GDM1 (cell line): Measurements from ENCODE around the gene G2E3.
"Not testable (repeated sequence)": the region's sequence is repeated elsewhere in the genome, so short reads cannot be mapped to it uniquely, and the experiment has no call there.

Experiments
- DNase-seq: peaks from one replicate; lab custom pipeline; 2025; lab: John Stamatoyannopoulos, UW

G2E3 gene, protein sequence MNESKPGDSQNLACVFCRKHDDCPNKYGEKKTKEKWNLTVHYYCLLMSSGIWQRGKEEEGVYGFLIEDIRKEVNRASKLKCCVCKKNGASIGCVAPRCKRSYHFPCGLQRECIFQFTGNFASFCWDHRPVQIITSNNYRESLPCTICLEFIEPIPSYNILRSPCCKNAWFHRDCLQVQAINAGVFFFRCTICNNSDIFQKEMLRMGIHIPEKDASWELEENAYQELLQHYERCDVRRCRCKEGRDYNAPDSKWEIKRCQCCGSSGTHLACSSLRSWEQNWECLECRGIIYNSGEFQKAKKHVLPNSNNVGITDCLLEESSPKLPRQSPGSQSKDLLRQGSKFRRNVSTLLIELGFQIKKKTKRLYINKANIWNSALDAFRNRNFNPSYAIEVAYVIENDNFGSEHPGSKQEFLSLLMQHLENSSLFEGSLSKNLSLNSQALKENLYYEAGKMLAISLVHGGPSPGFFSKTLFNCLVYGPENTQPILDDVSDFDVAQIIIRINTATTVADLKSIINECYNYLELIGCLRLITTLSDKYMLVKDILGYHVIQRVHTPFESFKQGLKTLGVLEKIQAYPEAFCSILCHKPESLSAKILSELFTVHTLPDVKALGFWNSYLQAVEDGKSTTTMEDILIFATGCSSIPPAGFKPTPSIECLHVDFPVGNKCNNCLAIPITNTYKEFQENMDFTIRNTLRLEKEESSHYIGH

DNA sequence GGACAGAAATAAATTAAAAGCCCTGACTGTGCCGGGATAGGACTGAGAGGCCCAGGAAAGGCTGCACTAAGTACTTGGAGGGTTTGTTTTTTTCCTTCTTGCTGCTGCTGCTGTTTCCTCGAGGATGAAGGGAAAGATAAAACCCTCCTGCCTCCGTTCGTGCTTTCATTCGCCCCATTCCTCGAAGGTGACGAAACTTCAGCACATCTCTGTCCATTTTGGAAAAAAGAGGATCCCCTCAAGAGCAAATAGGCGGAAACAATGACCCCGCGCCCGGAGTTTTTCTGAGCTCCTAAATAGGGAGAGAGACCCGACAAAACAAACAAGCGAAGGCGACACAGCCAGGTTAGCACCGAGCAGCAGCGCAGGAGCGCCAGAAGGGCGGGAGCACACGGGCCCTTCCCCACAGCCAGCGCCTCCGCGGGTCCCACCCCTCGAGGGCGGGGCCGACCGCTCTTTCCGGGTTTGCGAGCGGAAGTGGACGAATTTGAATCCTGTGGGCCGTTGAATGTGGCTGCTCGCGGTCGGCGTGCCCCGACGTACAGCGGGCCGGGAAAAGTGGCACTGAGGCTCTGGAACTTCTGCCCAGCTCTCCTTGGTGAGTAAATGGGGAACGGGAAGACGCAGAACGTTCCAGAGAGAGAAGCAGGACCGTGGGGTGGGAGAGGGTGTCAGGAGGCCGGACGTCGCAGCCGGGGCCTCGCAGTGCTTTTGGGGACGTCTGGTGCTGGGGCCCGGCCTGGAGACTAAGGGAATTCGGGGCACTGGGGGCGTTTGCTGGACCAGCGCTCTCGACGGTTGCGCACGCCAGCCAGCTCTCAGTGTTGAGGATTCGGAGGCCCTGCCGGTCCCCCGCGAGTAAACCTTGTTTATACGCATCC is at the start of gene G2E3:
TSS of gene G2E3 (plus strand) at position 484 of the 881 bp plus-strand sequence. CDS start 21,922 bp downstream, outside the sequence.
- DNase-seq = peak; percentile 33

DNA sequence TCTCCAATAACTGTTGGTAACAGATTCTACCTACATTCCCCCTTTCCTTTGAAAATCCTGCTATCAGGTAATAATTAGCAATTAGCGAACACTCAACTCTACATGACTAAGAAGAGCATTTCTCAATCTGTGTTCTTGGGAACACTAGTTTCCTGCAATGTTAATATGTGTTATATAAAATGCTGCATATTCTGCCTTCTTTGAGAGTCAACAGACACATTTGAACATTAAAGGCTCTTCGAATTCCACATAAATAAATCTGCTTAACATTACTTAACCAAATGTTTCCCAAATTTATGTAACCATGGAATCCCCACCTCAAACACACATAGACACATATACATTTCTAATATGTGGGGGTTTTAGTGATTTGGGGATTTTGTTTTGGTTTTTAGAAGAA is 41.2 kb upstream of the G2E3 start:
- DNase-seq = no peak

DNA sequence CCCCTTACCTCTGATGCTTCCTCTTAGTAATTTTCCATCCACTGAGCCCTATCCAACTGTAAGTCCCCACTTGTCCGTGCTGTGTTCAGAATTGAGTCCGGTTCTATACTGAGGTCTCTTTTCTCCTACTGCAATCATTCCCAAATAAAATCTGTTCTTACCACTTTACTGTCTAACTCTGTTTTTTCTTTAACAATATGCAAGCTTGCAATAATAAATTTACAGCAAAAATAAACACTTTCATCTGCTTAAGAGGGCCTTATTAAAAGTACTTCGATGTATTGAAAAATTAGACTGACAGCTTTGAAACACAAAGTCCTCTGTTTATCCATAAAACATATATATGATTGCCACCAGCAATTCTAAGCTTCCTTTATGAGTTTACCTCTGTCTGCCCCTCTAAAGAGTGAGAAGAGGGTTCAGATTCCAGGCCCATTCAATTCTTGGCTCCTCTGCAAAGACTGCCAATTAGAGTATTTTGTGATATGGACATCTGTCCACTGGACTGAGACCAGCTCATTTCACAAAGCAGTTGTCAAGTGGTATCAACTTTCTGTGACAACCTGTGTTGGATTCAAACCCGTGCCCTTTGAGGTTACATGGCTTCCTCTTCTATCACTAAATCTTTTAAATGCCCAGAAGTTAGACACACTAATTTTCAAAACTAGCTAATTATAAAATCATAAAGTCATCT is 39.9 kb upstream of the G2E3 start:
- DNase-seq = no peak

DNA sequence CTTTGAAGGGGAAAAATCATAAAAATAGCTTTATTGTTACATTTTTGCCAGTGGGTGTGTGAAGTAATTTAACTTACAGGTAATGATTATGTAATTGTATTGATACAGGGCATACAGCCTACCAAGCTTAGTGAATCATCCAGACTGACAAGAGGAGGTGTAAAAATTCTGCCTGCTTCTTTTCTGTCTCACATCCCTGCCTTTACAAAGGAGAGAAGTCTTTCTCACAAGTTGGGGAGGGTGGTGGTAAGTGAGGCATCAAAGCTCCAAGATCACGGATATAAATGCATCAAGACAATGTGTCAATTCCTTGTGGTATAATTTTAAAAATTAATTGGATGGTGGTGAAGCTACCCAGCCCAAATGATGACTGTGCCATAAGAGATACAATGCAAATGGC is 39.0 kb upstream of the G2E3 start:
- DNase-seq = no peak

DNA sequence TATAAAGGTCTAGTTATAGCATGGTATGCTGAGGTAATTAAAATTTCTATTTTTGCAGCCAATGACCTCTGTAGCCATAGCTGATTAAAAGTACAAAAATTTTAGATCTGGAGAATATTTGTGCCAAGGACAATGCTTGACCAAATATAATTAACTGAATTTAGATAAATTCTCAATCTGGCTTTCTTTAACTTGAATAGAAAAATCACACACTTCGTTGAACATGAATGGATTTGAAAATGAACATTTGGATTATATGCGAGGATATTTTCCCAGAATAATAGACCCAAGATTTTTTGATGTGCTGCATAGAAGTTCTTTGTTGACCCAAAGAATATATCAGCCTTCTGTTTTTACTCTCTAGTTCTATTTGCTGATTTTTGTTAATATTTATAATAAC is 38.4 kb upstream of the G2E3 start:
- DNase-seq = no peak

DNA sequence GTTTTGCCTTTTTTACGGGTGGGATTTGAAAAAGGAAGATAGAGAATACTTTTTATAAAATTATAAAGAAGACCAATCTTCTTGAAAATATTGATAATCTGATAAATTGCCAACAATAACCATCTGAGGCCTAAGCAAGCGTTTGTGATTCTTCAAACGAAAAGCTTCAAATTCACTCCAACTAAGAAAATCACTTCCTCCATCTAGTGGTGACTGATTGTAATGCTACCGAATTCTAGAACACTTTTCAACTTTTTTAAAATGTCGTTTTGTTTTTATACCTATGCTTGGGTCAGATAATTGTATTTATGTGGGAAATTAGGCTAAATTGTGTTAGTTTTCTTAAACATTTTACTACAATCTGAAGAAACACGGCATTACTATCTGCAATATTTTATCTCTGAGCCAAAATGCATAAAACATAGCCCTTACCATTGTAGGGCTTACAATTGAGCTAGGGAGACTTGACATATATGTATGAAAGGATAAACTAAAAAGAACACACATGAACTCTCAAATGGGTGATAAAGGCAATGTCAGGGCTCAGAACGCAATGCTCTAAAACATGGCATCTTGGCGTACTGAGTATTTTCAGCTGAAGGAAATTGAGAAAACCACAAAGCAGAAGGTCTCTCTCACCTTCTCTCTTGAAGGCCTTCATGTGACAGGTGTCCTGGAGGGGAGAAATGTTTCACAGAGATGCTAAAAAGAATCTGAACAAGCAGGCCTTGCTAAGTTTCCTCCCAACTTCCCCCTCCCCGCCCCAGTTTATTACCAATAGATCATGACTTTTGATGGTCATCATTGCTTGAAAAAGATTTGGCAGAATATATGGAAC is 36.8 kb upstream of the G2E3 start:
- no peak for DNase-seq

DNA sequence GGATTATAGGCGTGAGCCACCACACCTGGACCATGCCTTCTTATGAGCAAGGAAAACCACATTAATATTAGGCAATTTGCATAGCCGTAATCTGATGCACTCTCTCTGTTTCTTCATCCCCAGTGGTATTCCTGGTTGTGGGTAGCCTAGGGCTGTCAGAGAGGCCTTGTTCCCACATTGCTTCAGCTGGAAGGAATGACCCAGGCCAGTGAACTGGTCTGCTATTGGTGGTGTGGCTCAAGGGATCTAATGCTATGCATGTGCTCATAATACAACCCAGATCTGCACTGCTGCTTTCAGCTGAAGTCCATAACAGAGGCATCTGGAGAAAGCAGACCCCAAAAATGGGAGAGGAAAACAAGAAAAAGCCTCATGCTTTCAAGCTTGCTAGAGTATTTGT is 33.1 kb upstream of the G2E3 start:
- DNase-seq = no peak

DNA sequence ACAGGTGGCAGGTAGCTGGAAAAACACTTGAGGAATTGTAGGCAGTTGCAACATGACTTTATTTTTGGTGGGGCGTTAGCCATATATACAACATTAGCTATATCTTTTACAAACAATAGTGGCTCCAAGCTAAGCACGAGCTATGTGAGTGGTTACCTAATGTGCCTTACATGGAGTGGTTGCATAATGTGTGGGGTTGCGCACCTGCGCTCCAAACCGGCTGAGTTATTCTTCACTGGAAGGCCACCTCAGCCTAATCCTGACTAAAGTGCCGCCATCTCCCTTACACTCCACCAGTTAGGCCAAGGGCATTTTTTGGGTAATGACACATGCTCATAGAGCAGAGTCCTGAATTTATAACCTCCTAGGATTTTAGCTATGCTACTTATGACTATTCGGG is 31.8 kb upstream of the G2E3 start:
- DNase-seq = no peak

DNA sequence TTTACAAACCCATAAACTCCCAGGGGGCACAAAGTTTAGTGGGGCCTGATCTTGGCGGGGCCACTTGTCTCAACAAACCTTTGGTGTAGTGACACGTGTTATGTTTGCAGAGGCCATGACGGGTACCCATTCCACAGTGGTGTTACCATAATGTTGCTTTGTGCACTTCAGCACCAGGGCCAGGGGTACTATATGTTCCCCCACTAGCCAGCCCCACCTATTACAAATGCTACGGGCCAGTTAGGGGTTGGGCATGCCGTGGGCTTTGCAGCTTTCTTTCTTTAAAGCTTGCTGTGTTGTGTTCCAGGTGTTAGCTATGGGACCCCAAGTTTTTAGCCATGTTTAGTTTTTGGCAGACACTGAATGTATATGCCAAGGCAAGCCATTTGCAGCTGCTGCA is 30.8 kb upstream of the G2E3 start:
- DNase-seq = no peak

DNA sequence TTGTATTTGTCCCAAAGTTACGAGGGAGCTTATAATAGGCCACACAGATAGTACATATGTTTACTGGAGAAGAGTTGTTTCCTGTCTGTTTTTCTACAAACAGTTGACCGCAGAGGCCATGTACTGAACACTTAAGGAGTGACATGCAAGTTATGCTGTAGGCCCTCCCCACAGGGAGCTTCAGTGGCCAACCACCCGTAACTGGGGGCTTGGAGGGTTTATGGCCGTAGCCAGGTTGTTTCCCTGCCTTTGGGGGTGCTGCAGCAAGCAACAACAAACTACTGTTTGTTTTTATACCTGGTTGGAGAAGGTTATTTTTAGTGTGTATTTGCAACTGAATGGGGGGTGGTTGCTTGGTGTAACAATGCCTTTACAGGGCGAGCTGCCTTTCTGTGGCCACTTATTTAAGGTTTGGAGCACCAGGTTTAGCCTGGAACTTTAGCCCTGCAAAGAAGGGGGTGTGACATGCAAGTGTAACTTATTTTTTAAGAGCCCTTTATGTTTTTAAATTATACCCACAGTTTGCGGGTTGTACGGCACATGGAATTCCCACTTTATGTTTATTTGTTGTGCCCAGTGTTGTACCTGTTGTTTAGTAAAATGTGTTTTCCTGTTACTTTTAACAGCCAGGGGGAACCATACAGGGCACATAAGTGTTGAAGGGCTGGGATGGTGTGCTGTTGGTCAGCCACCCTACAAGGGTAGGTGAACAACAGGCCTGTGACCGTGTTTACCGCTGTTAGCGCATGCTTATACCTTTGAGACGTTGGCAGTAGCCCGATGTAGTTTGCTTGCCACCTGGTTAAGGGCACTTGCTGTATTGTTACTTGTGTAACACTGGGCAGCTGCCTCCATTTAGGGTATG is 29.9 kb upstream of the G2E3 start:
- no peak for DNase-seq

DNA sequence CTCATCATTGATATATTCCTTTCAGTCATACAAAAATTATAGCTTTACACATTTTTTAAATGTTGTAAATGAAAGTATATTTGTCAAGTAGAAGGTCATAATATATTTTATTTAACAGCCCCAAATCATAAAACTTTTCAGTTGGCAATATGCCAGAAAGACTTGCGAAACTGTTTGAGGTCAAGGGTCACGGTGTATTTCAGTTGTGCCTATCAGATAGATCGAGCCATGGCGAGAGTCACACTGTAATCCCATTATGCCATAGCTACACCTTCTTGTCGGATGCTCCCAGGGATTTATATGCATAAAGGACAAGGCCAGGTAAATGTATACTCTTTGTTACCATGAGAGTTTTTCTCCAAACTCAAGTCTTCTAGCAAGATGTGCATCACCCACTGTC is 26.7 kb upstream of the G2E3 start:
- no peak for DNase-seq

DNA sequence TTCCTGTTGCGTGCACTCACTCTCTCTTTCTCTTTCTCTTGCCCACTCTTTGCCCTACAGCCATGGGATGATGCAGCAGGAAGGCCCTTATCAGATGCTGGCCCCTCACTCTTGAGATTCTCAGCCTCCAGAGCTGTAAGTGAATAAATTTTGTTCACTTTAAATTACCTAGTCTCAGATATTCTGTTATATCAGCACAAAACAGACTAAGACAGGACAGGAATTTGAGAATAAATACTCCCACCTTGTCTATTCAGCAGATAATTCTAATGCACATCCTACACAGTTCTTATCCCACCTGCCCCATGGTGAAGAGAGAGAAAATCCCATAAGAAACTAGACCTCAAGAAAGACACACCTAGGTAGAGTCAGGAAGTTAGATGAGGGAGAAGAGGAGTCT is 25.8 kb upstream of the G2E3 start:
- no peak for DNase-seq

DNA sequence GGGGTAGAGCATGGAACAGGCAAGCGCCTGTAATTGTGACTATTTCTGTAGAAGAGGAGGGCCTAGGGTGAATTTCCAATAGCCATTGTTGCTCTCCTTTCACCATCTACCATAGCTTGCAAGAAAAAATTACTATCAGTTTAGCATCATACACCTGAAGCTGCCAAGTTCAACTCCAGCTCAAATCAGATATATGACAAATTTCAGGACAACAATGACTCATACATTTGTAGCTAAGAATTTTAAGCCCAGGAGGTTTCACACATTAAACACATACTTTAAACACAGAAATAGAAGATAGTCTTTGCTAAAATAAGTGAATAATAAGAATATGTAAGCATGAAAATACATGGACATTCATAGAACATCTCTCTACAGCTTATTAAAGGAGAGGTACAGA is 17.6 kb upstream of the G2E3 start:
- DNase-seq = no peak

DNA sequence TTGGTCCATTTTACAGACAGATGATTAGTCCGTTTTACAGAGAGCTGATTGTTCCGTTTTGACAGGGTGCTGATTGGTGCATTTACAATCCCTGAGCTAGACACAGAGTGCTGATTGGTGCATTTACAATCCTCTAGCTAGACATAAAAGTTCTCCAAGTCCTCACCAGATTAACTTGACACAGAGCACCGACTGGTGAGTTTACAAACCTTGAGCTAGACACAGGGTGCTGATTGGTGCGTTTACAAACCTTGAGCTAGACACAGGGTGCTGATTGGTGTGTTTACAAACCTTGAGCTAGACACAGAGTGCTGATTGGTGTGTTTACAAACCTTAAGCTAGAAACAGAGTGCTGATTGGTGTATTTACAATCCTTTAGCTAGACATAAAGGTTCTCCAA is 12.2 kb upstream of the G2E3 start:
- DNase-seq = not testable (repeated sequence)

DNA sequence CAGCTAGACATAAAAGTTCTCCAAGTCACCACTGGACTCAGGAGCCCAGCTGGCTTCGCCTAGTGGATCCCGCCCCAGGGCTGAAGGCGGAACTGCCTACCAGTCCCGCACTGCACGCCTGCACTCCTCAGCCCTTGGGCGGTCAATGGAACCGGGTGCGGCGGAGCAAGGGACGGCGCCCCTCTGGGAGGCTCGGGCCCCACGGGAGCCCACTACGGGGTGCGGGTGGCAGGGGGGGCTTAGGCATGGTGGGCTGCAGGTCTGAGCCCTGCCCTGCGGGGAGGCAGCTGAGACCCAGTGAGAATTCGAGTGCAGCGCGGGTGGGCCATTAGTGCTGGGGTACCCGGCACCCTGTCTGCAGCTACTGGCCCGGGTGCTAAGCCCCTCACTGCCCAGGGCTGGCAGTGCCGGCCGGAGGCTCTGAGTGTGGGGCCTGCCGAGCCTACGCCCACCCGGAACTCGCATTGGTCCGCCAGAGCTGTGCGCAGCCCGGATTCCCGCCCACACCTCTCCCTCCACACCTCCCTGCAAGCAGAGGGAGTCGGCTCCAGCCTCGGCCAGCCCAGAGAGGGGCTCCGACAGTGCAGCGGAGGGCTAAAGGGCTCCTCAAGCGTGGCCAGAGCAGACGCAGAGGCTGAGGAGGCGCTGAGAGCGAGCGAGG is 11.4 kb upstream of the G2E3 start:
- no peak for DNase-seq

DNA sequence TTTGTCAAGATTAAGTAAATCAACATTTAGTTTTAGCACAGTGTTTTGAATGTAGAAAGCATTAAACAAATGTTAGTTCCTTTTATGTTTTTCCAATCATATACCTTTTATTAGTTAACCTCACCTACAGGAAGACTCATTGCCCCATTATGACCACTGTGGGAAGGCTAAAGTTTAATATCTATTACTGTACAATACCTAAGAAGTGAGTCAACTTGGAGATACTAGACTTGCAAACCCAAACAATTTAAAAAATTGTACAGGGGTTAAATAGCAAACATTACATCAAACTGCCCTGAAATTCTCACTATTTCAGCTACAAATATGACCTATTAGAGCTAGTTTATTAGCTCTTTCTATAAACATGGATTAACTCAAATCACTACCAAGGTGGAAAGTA is 8.6 kb upstream of the G2E3 start:
- DNase-seq = no peak

DNA sequence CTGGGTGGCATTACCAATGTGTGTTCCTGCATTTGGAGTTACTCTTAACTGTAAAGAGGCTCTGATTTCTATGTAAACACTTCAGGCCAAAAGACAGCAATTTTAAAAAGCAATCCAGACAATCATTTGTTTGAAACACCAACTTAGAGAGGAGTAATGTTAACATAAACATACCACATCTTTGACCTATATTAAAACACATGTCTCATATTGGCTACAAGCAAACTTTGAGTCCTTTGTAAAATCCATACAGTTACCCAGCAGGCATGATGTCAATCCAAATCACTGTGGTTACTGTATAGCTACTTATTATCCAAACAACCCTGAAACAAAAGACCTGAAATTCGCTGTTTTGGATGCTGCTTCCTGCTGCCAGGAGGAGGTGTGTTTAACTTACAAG is 7.5 kb upstream of the G2E3 start:
- DNase-seq = no peak

DNA sequence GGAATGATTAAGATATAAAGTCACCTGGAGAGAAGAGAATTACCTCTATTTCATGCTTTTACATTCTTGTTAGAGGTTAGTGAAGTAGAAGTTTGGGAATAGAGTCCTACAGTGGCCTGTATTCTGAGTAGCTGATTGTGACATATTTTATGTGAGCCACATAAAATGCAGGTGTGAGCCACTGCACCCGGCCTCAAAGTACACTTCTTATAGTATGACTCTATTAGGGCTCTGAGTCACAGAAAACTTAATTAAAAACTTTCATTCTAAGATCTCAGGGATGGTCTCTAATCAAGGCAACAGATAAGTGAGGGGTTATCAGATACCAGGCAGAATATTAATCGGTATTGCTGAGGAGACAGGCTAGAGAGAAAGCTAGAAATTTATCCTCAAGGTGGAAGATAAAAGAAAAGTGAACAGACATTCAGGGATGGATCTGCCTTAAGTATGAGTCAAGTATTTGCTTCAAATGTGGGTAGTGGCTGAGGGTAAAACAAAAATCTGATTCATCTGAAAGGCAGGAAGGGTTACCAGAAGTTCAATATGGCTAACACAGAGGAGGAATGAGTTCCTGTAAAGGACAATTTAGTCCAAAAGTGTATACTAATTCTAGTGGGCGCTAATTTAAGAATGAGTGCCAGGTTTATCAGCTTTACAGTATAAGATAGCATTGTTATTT is 5.5 kb upstream of the G2E3 start:
- DNase-seq = no peak

DNA sequence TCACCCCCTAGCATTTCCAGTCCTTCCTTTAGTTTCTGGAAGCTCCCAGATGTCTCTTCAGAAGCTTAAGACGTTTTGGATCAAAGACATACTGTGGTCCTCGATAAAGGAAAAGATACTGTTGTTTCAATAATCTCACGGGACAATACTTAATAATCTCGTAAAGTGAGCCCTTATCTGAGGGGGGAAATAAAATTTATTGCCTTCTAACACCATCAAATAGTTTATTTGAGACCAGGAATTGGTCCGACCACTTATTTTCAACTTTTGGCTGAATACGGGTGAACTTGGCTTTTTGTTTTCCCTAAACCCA is 640 bp upstream of the G2E3 start:
- no peak for DNase-seq
